Suprapubic skin (tissue), 4 donors: ENCODE results near the gene GC. TPM values are rescaled to one million over a fixed set of nuclear protein-coding genes. Genes with fewer than 3 reads are reported as not detected.

Experiments used
- DNase-seq, 2 donors: peaks; one replicate each; pipeline ENCODE4 v3.0.0-alpha.2; 2019; ENCODE audit warnings: low spot score in 2 of 2
- H3K27ac ChIP-seq: fragments of 200-600 bp; sonication (generic); one replicate; pipeline ENCODE4 v1.5.1; 2019
- H3K27me3 ChIP-seq: fragments of 200-600 bp; sonication (generic); one replicate; pipeline ENCODE4 v1.5.1; 2019
- H3K36me3 ChIP-seq: fragments of 200-600 bp; sonication (generic); one replicate; pipeline ENCODE4 v1.5.1; 2019
- H3K4me1 ChIP-seq: fragments of 200-600 bp; sonication (generic); one replicate; pipeline ENCODE4 v1.5.1; 2019
- H3K4me3 ChIP-seq: fragments of 200-600 bp; sonication (generic); one replicate; pipeline ENCODE4 v1.5.1; 2019; ENCODE audit warnings: mild to moderate bottlenecking
- H3K9me3 ChIP-seq: fragments of 200-600 bp; sonication (generic); one replicate; pipeline ENCODE4 v1.5.1; 2019
- EP300 ChIP-seq: sonication (generic); formaldehyde crosslinking; IDR thresholded peaks from one replicate; pipeline ENCODE4 v1.6.1; 2017; ENCODE audit warnings: antibody characterized with exemption
- POLR2A ChIP-seq, 2 donors: fragments of 450-650 bp; IDR thresholded peaks; one replicate each; pipeline ENCODE4 v1.6.1; 2017; ENCODE audit warnings: antibody characterized with exemption in 2 of 2, mild to moderate bottlenecking in 2 of 2, moderate library complexity in 2 of 2
- POLR2AphosphoS5 ChIP-seq, 3 donors: sonication (generic); formaldehyde crosslinking; IDR thresholded peaks; one replicate each; pipeline ENCODE4 v1.6.1; 2017; ENCODE audit warnings: antibody characterized with exemption in 3 of 3
- WGBS: methylation state at CpG from one replicate; pipeline ENCODE4 v1.1.5; 2018; 5-methylcytosine and 5-hydroxymethylcytosine counted together
- total RNA-seq, 4 donors: library from RNA; depleted of rRNA; stranded (reverse); fragments of >200 nt; gene quantifications; one replicate each; pipeline ENCODE4 v1.1.0, GENCODE V29; 2016
- TF ChIP-seq, protein P1 (sequence below), 2 donors: fragments of 200-600 bp in 1 of 2; fragments of 450-650 bp in 1 of 2; sonication (generic) in 1 of 2; IDR thresholded peaks; one replicate each; pipeline ENCODE4 v1.5.1; 2016 to 2019; ENCODE audit warnings: antibody characterized with exemption in 2 of 2, mild to moderate bottlenecking in 1 of 2, moderate library complexity in 1 of 2

The GC gene
- total RNA-seq, 4 donors from 2014 or later = 5.2 TPM; not detected in 3

DNA sequence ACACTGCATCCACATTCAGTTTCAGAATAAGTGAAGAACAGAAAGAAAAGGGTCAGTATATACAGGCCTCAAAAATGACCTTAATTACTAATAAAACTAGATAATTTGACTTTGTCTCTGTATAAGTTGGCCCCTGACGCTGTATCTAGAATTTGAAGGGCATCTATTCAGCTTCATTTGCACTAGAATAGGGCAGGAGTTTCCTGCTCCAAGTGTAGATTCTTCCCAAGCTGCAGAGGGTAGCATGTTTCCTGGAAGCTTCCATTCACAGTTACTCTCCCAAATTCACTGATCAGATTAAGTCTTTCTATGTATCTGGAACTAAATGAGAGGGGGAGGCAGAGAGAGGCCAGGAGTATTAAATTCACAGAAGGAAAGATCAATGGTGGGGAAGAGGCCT, 90.9 kb downstream of the GC start:
- no peak for TF ChIP-seq EP300
- TF ChIP-seq POLR2A (IDR thresholded peaks at IDR 0.05) = no peak
- TF ChIP-seq, protein P1, sequence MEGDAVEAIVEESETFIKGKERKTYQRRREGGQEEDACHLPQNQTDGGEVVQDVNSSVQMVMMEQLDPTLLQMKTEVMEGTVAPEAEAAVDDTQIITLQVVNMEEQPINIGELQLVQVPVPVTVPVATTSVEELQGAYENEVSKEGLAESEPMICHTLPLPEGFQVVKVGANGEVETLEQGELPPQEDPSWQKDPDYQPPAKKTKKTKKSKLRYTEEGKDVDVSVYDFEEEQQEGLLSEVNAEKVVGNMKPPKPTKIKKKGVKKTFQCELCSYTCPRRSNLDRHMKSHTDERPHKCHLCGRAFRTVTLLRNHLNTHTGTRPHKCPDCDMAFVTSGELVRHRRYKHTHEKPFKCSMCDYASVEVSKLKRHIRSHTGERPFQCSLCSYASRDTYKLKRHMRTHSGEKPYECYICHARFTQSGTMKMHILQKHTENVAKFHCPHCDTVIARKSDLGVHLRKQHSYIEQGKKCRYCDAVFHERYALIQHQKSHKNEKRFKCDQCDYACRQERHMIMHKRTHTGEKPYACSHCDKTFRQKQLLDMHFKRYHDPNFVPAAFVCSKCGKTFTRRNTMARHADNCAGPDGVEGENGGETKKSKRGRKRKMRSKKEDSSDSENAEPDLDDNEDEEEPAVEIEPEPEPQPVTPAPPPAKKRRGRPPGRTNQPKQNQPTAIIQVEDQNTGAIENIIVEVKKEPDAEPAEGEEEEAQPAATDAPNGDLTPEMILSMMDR (IDR thresholded peaks at IDR 0.05) = no peak
- TF ChIP-seq POLR2AphosphoS5 (IDR thresholded peaks at IDR 0.05) = no peak
- H3K4me1 ChIP-seq = no peaks in the 10 kb centered on the region
- H3K27ac ChIP-seq = no peak overlapping the region
- H3K4me3 ChIP-seq = no peak overlapping the region
- H3K27me3 ChIP-seq = no peaks in the 10 kb centered on the region
- 75% methylated on average over 1 of the region's 1 CpG for WGBS
- no peak for DNase-seq
- H3K9me3 ChIP-seq = no peaks in the 10 kb centered on the region
- no peaks in the 10 kb centered on the region for H3K36me3 ChIP-seq

DNA sequence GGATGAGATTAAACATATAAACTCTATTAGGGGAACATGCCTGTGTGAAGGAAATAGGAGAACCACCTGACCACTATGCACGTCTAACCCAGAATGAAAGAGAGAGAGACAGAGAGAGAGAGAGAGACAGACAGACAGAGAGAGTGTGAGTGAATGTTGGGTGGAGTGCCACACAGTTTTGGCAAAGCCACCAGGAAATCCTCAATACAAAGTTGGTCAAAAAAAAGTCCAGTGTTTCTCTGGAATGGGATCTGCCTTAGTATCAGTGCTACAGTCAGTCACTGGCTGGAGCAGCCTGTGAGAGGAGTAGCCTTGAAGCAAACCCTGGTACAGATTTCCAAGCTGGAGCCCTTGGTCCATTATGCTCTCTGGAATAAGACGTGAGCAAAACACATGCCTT, 91.7 kb downstream of the GC start:
- no peak overlapping the region for H3K27ac ChIP-seq
- H3K4me1 ChIP-seq = no peaks in the 10 kb centered on the region
- WGBS = 48% methylated on average over 2 of the region's 2 CpGs
- H3K9me3 ChIP-seq = no peaks in the 10 kb centered on the region
- no peaks in the 10 kb centered on the region for H3K27me3 ChIP-seq
- H3K4me3 ChIP-seq = no peak overlapping the region
- no peak for DNase-seq
- TF ChIP-seq, protein P1 (IDR thresholded peaks at IDR 0.05) = no peak
- H3K36me3 ChIP-seq = no peaks in the 10 kb centered on the region

Other genes starting within 250 kb of the GC start
- not detected for gene NPFFR2, start 247.9 kb upstream of the GC start, total RNA-seq